Uterus (tissue), 4 donors: Measurements from ENCODE around the gene PLP1. TPM values are rescaled to one million over a fixed set of nuclear protein-coding genes. Genes with fewer than 3 reads are reported as not detected.
"Not testable (repeated sequence)": the region's sequence is repeated elsewhere in the genome, so short reads cannot be mapped to it uniquely, and the experiment has no call there.

Source experiments
- DNase-seq, 2 donors: peaks; one replicate each; pipeline ENCODE4 v3.0.0-alpha.2; 2019 to 2020
- H3K27ac ChIP-seq, 2 donors: fragments of 200-600 bp; sonication (generic); 1 replicate in 1 of 2; 2 replicates in 1 of 2; pipeline ENCODE4 v1.5.1; 2016 to 2018
- H3K27me3 ChIP-seq, 2 donors: fragments of 200-600 bp; sonication (generic); one replicate each; pipeline ENCODE4 v1.5.1; 2018 to 2019; ENCODE audit warnings: control low read depth in 1 of 2
- H3K36me3 ChIP-seq, 2 donors: fragments of 200-600 bp; sonication (generic); one replicate each; pipeline ENCODE4 v1.5.1; 2019; ENCODE audit warnings: control low read depth in 1 of 2
- H3K4me1 ChIP-seq, 2 donors: fragments of 200-600 bp; sonication (generic); one replicate each; pipeline ENCODE4 v1.5.1; 2018 to 2019; ENCODE audit warnings: control low read depth in 1 of 2
- H3K4me3 ChIP-seq, 2 donors: fragments of 200-600 bp; sonication (generic); 1 replicate in 1 of 2; 2 replicates in 1 of 2; pipeline ENCODE4 v1.5.1; 2018 to 2019; ENCODE audit warnings: mild to moderate bottlenecking in 1 of 2
- H3K9me3 ChIP-seq, 2 donors: fragments of 200-600 bp; sonication (generic); one replicate each; pipeline ENCODE4 v1.5.1; 2019; ENCODE audit warnings: control low read depth in 1 of 2
- POLR2A ChIP-seq, 2 donors: fragments of 450-650 bp; IDR thresholded peaks; one replicate each; pipeline ENCODE4 v1.6.1; 2016; ENCODE audit warnings: antibody characterized with exemption in 2 of 2, mild to moderate bottlenecking in 1 of 2, moderate library complexity in 1 of 2
- intact Hi-C: fragments of 100-400 bp; cut with DNase I; formaldehyde crosslinking; loops from one replicate; pipeline ENCODE4 v1.15.1; 2023; ENCODE audit warnings: low total_unique reads
- total RNA-seq, 4 donors: library from RNA; depleted of rRNA in 3 of 4; stranded (reverse); fragments of >200 nt in 3 of 4; gene quantifications; one replicate each; pipeline versions ENCODE4 v1.1.0 to v1.2.4, GENCODE V29; 2014 to 2023
- TF ChIP-seq, protein P1 (sequence below), 4 experiments: fragments of 200-600 bp in 2 of 4; fragments of 450-650 bp in 2 of 4; sonication (generic) in 2 of 4; IDR thresholded peaks; one replicate each; pipeline ENCODE4 v1.5.1; 2016 to 2019; ENCODE audit warnings: antibody characterized with exemption in 4 of 4, mild to moderate bottlenecking in 2 of 4, moderate library complexity in 1 of 4
- donor health status: DM: yes; HTN: yes; CAD: no.

Gene PLP1
- total RNA-seq, 4 donors from 2014 or later = 0.88 to 41.0 (median 2.0) TPM

- Histone ChIP-seq H3K36me3 (no peaks in the 10 kb centered on the region), H3K9me3 (no peaks in the 10 kb centered on the region), H3K27me3 (no peaks in the 10 kb centered on the region), H3K27ac (no peak overlapping the region), H3K4me1 (no peaks in the 10 kb centered on the region), H3K4me3 (no peak overlapping the region)
- intact Hi-C loops = no loop called here
- DNase-seq = no peak
- TF ChIP-seq, protein P1, sequence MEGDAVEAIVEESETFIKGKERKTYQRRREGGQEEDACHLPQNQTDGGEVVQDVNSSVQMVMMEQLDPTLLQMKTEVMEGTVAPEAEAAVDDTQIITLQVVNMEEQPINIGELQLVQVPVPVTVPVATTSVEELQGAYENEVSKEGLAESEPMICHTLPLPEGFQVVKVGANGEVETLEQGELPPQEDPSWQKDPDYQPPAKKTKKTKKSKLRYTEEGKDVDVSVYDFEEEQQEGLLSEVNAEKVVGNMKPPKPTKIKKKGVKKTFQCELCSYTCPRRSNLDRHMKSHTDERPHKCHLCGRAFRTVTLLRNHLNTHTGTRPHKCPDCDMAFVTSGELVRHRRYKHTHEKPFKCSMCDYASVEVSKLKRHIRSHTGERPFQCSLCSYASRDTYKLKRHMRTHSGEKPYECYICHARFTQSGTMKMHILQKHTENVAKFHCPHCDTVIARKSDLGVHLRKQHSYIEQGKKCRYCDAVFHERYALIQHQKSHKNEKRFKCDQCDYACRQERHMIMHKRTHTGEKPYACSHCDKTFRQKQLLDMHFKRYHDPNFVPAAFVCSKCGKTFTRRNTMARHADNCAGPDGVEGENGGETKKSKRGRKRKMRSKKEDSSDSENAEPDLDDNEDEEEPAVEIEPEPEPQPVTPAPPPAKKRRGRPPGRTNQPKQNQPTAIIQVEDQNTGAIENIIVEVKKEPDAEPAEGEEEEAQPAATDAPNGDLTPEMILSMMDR (IDR thresholded peaks at IDR 0.05) = no peak
- TF ChIP-seq POLR2A (IDR thresholded peaks at IDR 0.05) = no peak
Observed at GRCh38 chrX:103758555-103758954, 18.1 kb upstream of the PLP1 start.

GRCh38 chrX:103763541-103763940 lies 13.1 kb upstream of the PLP1 start:
- H3K27me3 ChIP-seq, DNase-seq, H3K9me3 ChIP-seq, H3K36me3 ChIP-seq, H3K27ac ChIP-seq, H3K4me1 ChIP-seq, H3K4me3 ChIP-seq, intact Hi-C loops: not testable (repeated sequence)

- H3K27me3 ChIP-seq, H3K27ac ChIP-seq, DNase-seq, H3K4me3 ChIP-seq, H3K36me3 ChIP-seq, H3K4me1 ChIP-seq, H3K9me3 ChIP-seq, intact Hi-C loops: not testable (repeated sequence)
Observed at GRCh38 chrX:103766813-103767555, 9.7 kb upstream of the PLP1 start.

DNA sequence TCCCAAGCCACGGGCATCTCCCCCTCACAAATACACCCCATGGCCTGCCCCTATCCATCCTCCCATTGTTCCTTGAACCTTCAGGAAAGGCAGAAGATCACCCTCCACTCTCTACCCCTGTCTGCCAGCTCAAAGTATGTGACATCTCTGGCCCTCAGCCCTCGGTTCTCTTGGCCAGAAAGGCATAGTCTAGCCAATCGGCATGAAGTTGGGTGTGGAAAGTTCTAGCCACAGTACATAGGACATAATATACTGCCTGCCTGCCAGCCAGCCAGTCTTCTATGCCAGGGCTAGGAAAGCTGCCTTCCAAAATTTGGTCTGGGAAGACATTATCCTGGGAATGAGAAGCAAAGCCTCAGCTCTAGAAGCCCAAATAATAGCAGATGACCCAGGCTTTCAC lies 3.2 kb upstream of the PLP1 start:
- Histone ChIP-seq H3K27ac (no peak overlapping the region), H3K4me3 (no peak overlapping the region), H3K4me1 (no peaks in the 10 kb centered on the region), H3K27me3 (no peaks in the 10 kb centered on the region), H3K36me3 (no peaks in the 10 kb centered on the region), H3K9me3 (no peaks in the 10 kb centered on the region)
- intact Hi-C loops = no loop called here
- no peak for TF ChIP-seq POLR2A (IDR thresholded peaks at IDR 0.05)
- TF ChIP-seq, protein P1 (IDR thresholded peaks at IDR 0.05) = no peak
- no peak for DNase-seq

DNA sequence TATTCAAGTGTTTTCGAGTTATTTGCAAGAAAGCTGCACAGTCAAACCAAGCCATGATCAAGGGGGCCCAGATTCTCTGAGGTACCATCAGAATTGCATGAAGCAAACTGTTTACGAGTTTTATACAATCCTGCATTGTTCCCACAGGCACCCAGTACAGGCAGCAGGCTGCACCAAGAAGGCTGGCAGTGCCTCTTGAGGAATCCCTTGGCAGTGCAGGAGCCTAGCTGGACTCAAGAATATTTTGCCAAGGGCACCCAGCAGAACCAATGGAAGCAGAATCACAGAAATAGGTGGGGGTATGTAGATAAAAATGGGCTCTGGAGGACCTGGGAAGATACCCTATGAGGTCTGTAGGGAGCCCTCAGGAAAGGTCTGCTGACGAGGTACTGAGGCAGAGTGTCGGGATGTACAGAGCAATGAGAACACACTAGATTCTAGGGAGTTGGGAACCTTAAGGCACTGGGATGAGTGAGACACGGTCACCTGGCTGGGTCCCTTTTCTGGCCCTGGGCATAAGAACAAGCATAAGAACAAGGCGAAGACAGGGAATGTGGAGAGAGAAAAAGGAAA lies 2.5 kb upstream of the PLP1 start:
- TF ChIP-seq, protein P1 (IDR thresholded peaks at IDR 0.05) = peak in 2 of 4 experiments; percentile 25 to 26
- TF ChIP-seq POLR2A (IDR thresholded peaks at IDR 0.05) = no peak
- Histone ChIP-seq H3K27me3 (no peaks in the 10 kb centered on the region), H3K27ac (no peak overlapping the region), H3K9me3 (no peaks in the 10 kb centered on the region), H3K4me3 (no peak overlapping the region), H3K36me3 (no peaks in the 10 kb centered on the region), H3K4me1 (no peaks in the 10 kb centered on the region)
- intact Hi-C loops = no loop called here
- peak in 1 of 2 donors; percentile 14 for DNase-seq

DNA sequence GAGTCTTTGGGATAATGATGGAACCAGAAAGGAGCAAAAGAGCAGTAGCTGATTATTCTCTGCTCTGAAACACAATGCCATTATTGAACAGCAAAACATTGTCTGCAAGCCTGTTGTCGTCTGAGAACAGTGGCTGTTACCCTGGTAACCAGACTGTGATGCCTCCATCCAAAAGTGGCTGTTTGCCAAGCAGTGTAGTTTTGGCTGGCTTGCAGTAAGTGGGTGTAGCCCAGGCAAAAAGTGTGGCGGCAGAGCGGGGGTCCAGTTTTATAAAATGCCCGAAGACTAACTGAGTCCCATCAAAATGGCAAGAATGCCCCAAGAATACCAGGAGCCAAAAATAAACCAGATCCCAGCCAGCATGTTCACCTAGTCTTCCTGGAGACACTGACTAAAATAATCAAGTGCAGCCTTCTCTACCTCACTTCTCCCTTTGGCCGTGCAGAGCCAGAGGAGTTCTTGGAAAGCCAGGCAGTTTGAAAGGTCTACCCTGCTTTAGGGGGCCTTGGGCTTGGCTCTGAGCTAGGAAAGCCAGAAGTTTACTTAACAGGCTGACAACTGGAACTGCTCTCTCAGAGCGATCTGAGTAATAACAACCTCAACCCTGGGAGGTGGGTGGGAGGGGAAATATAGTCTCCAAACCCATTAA lies 2.6 kb downstream of the PLP1 start:
- intact Hi-C loops = no loop called here
- H3K36me3 ChIP-seq = no peaks in the 10 kb centered on the region
- no peak overlapping the region for H3K27ac ChIP-seq
- no peak overlapping the region for H3K4me3 ChIP-seq
- no peaks in the 10 kb centered on the region for H3K27me3 ChIP-seq
- no peak for DNase-seq
- no peaks in the 10 kb centered on the region for H3K4me1 ChIP-seq
- no peaks in the 10 kb centered on the region for H3K9me3 ChIP-seq
- TF ChIP-seq, protein P1 (IDR thresholded peaks at IDR 0.05) = no peak
- no peak for TF ChIP-seq POLR2A (IDR thresholded peaks at IDR 0.05)
